Measurements from ENCODE around the gene SLC4A1AP.
A peak's percentile ranks its signal among the peaks of the same experiment; 100 is the strongest.
"Not testable (repeated sequence)": the region's sequence is repeated elsewhere in the genome, so short reads cannot be mapped to it uniquely, and the experiment has no call there.

The SLC4A1AP gene, protein sequence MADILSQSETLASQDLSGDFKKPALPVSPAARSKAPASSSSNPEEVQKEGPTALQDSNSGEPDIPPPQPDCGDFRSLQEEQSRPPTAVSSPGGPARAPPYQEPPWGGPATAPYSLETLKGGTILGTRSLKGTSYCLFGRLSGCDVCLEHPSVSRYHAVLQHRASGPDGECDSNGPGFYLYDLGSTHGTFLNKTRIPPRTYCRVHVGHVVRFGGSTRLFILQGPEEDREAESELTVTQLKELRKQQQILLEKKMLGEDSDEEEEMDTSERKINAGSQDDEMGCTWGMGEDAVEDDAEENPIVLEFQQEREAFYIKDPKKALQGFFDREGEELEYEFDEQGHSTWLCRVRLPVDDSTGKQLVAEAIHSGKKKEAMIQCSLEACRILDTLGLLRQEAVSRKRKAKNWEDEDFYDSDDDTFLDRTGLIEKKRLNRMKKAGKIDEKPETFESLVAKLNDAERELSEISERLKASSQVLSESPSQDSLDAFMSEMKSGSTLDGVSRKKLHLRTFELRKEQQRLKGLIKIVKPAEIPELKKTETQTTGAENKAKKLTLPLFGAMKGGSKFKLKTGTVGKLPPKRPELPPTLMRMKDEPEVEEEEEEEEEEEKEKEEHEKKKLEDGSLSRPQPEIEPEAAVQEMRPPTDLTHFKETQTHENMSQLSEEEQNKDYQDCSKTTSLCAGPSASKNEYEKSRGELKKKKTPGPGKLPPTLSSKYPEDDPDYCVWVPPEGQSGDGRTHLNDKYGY

DNA sequence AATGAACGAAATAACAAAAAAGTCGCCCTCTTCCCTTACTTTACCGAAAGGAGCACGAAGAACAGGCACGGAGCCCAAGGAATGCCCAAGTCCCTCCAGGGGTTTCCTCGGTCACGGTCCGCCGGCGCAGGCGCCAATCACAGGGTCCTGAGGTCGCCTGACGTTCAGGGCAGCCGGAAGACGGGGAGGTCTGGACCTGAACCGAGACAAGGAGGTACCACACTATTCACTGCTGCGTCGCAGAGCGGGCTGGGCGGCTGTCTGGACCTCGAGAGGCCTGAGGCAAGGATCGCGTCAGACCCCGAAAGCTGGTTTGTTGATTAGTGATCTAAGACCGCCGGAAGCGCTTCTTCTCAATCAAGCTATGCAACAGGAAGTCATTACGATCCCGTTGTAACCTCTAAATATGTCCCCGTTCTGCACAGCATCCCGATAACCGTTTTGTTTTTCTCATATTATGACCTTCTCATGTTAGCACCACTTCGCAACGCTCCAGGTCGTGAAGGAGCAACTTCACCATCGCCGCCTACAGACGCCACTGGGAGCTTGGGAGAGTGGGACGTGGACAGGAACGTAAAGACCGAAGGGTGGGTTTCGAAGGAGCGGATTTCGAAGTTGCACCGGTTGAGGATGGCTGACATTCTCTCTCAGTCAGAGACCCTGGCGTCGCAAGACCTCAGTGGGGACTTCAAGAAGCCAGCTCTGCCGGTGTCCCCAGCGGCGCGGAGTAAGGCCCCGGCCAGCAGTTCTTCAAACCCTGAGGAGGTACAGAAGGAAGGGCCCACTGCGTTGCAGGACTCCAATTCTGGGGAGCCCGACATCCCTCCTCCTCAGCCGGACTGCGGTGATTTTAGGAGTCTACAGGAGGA is at the start of gene SLC4A1AP, which contains the start of gene SUPT7L:
Gene SLC4A1AP (plus strand): TSS at position 605 of the 869 bp plus-strand sequence. CDS start 26 bp downstream, at position 631.
Gene SUPT7L (minus strand): TSS at position 330 of the 869 bp plus-strand sequence. CDS start 1,422 bp downstream, outside the sequence.
- H3K27ac ChIP-seq, result peak within 1 kb of the TSS; percentile 79 to 94 (median 92)
- peaks cover 40 to 59% (median 52%) of the 10 kb centered on the region in 11 experiments for H3K36me3 ChIP-seq
- H3K4me1 ChIP-seq, result peaks cover 29 to 74% (median 45%) of the 10 kb centered on the region in 10 experiments
- no peaks in the 10 kb centered on the region for H3K9me3 ChIP-seq (replicated peaks in 1 of 11)
- peak within 1 kb of the TSS; percentile 72 to 93 (median 84) for H3K4me3 ChIP-seq
- peak within 1 kb of the TSS; percentile 78 to 92 (median 89) for H3K9ac ChIP-seq
- H4K20me1 ChIP-seq, result peaks cover 0 to 5% (median 0%) of the 10 kb centered on the region in 11 experiments; a peak in 3 of 22 replicates
- TF ChIP-seq Cebpa-rat (IDR thresholded peaks at IDR 0.05), result no peak
- H3K4me2 ChIP-seq, result peak within 1 kb of the TSS; percentile 79 to 99 (median 97)
- H3K27me3 ChIP-seq, result no peaks in the 10 kb centered on the region

GRCh38 chr2:27613985-27614384 is 49.7 kb upstream of the SLC4A1AP start:
- no peaks in the 10 kb centered on the region for H3K27me3 ChIP-seq
- H4K20me1 ChIP-seq, result peaks cover 0 to 18% (median 6%) of the 10 kb centered on the region in 11 experiments; a peak in 11 of 22 replicates
- no peak overlapping the region for H3K27ac ChIP-seq
- H3K4me2 ChIP-seq, result no peak overlapping the region
- TF ChIP-seq Cebpa-rat (IDR thresholded peaks at IDR 0.05), result no peak
- no peak overlapping the region for H3K9ac ChIP-seq
- H3K4me1 ChIP-seq, result no peaks in the 10 kb centered on the region
- no peaks in the 10 kb centered on the region for H3K9me3 ChIP-seq (replicated peaks in 1 of 11)
- peaks cover 84 to 98% (median 95%) of the 10 kb centered on the region in 11 experiments for H3K36me3 ChIP-seq
- H3K4me3 ChIP-seq, result no peak overlapping the region

DNA sequence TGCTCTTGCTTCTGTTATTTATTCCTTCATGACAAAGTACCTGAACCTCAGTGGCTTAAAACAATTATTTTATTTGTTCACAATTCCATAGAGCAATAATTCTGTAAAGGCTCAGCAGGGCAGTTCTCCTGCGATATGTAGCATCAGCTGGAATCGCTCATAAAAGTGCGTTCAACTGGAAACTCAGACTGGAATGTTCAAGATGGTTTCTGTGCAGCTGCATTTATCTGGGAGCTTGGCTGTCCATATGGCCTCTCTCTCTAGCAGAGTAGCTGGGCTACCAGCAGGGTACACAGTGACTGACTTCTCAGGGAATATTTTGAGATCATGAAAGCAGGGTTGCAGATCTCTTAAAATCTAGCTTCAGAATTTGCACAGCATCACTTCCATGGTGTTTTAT is 48.4 kb upstream of the SLC4A1AP start:
- no peaks in the 10 kb centered on the region for H3K27me3 ChIP-seq
- H3K4me2 ChIP-seq, result no peak overlapping the region
- no peak overlapping the region for H3K27ac ChIP-seq
- H3K4me3 ChIP-seq, result no peak overlapping the region
- peaks cover 82 to 99% (median 94%) of the 10 kb centered on the region in 11 experiments for H3K36me3 ChIP-seq
- TF ChIP-seq Cebpa-rat (IDR thresholded peaks at IDR 0.05), result no peak
- no peaks in the 10 kb centered on the region for H3K9me3 ChIP-seq (replicated peaks in 1 of 11)
- no peak overlapping the region for H3K9ac ChIP-seq
- H3K4me1 ChIP-seq, result no peaks in the 10 kb centered on the region
- H4K20me1 ChIP-seq, result peaks cover 0 to 18% (median 6%) of the 10 kb centered on the region in 11 experiments; a peak in 10 of 22 replicates

GRCh38 chr2:27621524-27621923 is 42.2 kb upstream of the SLC4A1AP start:
- no peak overlapping the region for H3K4me3 ChIP-seq
- no peaks in the 10 kb centered on the region for H4K20me1 ChIP-seq
- no peaks in the 10 kb centered on the region for H3K27me3 ChIP-seq
- H3K4me1 ChIP-seq, result peaks cover 5 to 24% (median 12%) of the 10 kb centered on the region in 10 experiments
- H3K36me3 ChIP-seq, result peaks cover 76 to 89% (median 83%) of the 10 kb centered on the region in 11 experiments
- TF ChIP-seq Cebpa-rat (IDR thresholded peaks at IDR 0.05), result no peak
- H3K4me2 ChIP-seq, result peak overlapping the region in 5 of 11 experiments; percentile 7 to 37 (median 15); a peak in 4 of 22 replicates
- H3K9me3 ChIP-seq (replicated peaks in 1 of 11), result no peaks in the 10 kb centered on the region
- peak overlapping the region in 5 of 11 experiments; percentile 2 to 42 (median 27); a peak in 5 of 22 replicates for H3K27ac ChIP-seq
- peak overlapping the region in 2 of 11 experiments; percentile 5 to 8; a peak in 2 of 22 replicates for H3K9ac ChIP-seq

GRCh38 chr2:27622921-27623384 is 40.7 kb upstream of the SLC4A1AP start:
- H3K9ac ChIP-seq, result no peak overlapping the region
- no peak overlapping the region for H3K4me3 ChIP-seq
- no peaks in the 10 kb centered on the region for H4K20me1 ChIP-seq
- TF ChIP-seq Cebpa-rat (IDR thresholded peaks at IDR 0.05), result no peak
- H3K27me3 ChIP-seq, result no peaks in the 10 kb centered on the region
- H3K4me1 ChIP-seq, result peaks cover 20 to 38% (median 25%) of the 10 kb centered on the region in 10 experiments
- no peak overlapping the region for H3K4me2 ChIP-seq
- H3K36me3 ChIP-seq, result peaks cover 62 to 75% (median 69%) of the 10 kb centered on the region in 11 experiments
- H3K9me3 ChIP-seq (replicated peaks in 1 of 11), result no peaks in the 10 kb centered on the region
- no peak overlapping the region for H3K27ac ChIP-seq

DNA sequence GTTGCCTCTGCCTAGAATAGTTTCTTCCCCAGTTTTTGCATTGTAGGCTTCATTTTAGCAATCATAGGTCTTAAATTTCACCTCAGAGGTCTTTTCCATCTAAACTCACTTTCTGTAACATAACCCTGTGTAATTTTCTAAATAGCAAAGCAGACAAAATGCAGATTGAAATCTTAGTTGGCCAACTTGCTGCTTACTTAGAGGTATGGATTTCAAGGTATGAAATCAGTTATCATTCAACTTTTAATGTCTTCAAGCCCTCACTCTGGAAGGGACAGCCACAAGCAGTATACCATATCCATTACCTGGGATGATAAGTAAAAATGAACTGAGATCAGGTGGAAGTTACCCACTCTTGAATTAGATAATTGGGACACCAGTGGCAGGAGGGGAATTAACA is 38.7 kb upstream of the SLC4A1AP start:
- Histone ChIP-seq H3K9ac (no peak overlapping the region), H3K27ac (peak overlapping the region in 1 of 11 experiments; percentile 14; a peak in 3 of 22 replicates), H3K4me2 (no peak overlapping the region), H3K9me3 (replicated peaks in 1 of 11) (no peaks in the 10 kb centered on the region), H3K36me3 (peaks cover 47 to 58% (median 53%) of the 10 kb centered on the region in 11 experiments), H3K4me1 (peaks cover 31 to 50% (median 37%) of the 10 kb centered on the region in 10 experiments), H3K4me3 (no peak overlapping the region), H4K20me1 (no peaks in the 10 kb centered on the region), H3K27me3 (no peaks in the 10 kb centered on the region)
- no peak for TF ChIP-seq Cebpa-rat (IDR thresholded peaks at IDR 0.05)

DNA sequence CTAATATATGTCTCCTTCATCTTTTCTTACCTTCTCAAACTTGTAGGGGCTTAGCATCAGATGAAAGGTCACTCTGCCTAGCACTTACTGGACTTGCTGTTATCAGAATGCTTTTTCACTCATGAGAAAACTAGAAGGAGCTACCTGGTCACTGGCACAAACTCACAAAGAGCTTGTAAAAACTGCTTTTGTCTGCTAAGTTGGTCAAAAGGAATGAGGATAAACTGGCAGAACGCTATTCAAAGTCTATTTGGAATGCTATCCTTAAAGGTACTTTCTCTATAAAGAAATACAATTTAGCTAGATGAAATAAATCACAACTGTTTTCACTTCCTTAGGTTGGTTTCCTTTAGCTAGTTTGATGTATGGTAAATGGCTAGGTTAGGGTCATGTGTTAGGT is 37.4 kb upstream of the SLC4A1AP start:
- H4K20me1 ChIP-seq; H3K27me3 ChIP-seq; H3K4me3 ChIP-seq; H3K9me3 ChIP-seq (replicated peaks in 1 of 11): not testable (repeated sequence)
- H3K4me1 ChIP-seq, result peaks cover 38 to 54% (median 43%) of the 10 kb centered on the region in 10 experiments
- peak overlapping the region in 10 of 11 experiments; percentile 87 to 96 (median 90); a peak in 17 of 22 replicates for H3K9ac ChIP-seq
- peak overlapping the region in 10 of 11 experiments; percentile 82 to 94 (median 87); a peak in 21 of 22 replicates for H3K27ac ChIP-seq
- peaks cover 45 to 58% (median 50%) of the 10 kb centered on the region in 11 experiments for H3K36me3 ChIP-seq
- peak overlapping the region; percentile 89 to 100 (median 98) for H3K4me2 ChIP-seq

DNA sequence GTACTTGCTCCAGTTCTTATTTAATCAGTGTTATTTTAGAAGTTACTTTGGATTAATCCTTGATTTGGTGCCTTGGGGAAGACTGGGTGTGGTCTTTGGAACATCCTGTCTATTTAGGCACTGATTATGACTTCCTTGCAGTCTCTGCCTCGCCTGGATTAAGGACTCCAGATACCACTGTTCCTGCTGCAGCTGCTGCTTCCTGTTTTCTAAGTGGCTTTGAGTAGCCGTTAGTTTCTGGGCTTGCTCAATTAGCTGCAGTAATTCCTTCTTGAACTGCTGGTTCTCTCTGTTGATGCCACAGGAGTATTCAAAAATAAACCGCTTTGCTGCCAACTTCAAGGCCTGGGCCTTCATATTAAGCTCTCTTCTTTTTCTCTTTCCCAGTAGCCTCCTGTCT is 36.8 kb upstream of the SLC4A1AP start:
- peak overlapping the region in 3 of 10 experiments; percentile 83 to 88 (median 86); a peak in 2 of 20 replicates for H3K4me3 ChIP-seq
- not testable (repeated sequence) for H3K27me3 ChIP-seq; H4K20me1 ChIP-seq; H3K9me3 ChIP-seq (replicated peaks in 1 of 11)
- peaks cover 45 to 58% (median 50%) of the 10 kb centered on the region in 11 experiments for H3K36me3 ChIP-seq
- peak overlapping the region in 10 of 11 experiments; percentile 87 to 96 (median 90); a peak in 19 of 22 replicates for H3K9ac ChIP-seq
- H3K27ac ChIP-seq, result peak overlapping the region; percentile 31 to 94 (median 86); a peak in 21 of 22 replicates
- TF ChIP-seq Cebpa-rat (IDR thresholded peaks at IDR 0.05), result peak in 5 of 11 experiments; percentile 42 to 70 (median 44); a peak in 6 of 22 replicates
- H3K4me1 ChIP-seq, result peaks cover 38 to 48% (median 40%) of the 10 kb centered on the region in 10 experiments
- H3K4me2 ChIP-seq, result peak overlapping the region; percentile 89 to 100 (median 98)
